ENCODE results near the gene WWP2.

GRCh38 chr16:69905171-69905555, 143.0 kb downstream of the WWP2 start:
- TF ChIP-seq CTCF (IDR thresholded peaks at IDR 0.05) (no peak), POLR2A (IDR thresholded peaks at IDR 0.05) (no peak), POLR2AphosphoS5 (IDR thresholded peaks at IDR 0.05) (no peak)

Measured in sigmoid colon (tissue), 4 donors.